Neural crest cell (in vitro differentiated cells): Measurements from ENCODE around the gene IGF2. TPM values are rescaled to one million over a fixed set of nuclear protein-coding genes. Genes with fewer than 3 reads are reported as not detected.

Experiments used
- DNase-seq: peaks from one replicate; pipeline ENCODE4 v3.0.0; 2021; ENCODE audit warnings: low read depth, mixed read lengths, low spot score
- H3K27ac Mint-ChIP-seq: one replicate; pipeline ENCODE4 v1.8.0; 2021; ENCODE audit warnings: mild to moderate bottlenecking, mixed read lengths; ENCODE audit not compliant: unreplicated experiment
- H3K27me3 Mint-ChIP-seq: 2 replicates; pipeline ENCODE4 v1.8.0; 2021; ENCODE audit warnings: low read depth, mild to moderate bottlenecking, mixed read lengths
- H3K36me3 Mint-ChIP-seq: 2 replicates; pipeline ENCODE4 v1.8.0; 2021; ENCODE audit warnings: low read depth, mild to moderate bottlenecking, mixed read lengths
- H3K4me1 Mint-ChIP-seq: 2 replicates; pipeline ENCODE4 v1.8.0; 2021; ENCODE audit warnings: mixed read lengths
- H3K4me3 Mint-ChIP-seq: one replicate; pipeline ENCODE4 v1.8.0; 2021; ENCODE audit warnings: mild to moderate bottlenecking, mixed read lengths
- H3K9me3 Mint-ChIP-seq: 2 replicates; pipeline ENCODE4 v1.8.0; 2021; ENCODE audit warnings: mixed read lengths
- CTCF ChIP-seq: fragments of 200-600 bp; sonication (generic); conservative IDR thresholded peaks from 2 replicates; pipeline ENCODE4 v1.5.0; 2021; ENCODE audit warnings: antibody characterized with exemption, mild to moderate bottlenecking
- total RNA-seq: library from RNA; stranded (reverse); gene quantifications from 2 replicates; pipeline ENCODE4 v1.2.1, GENCODE V29; 2021

The IGF2 gene
- total RNA-seq, 1 donor from 2014 or later = 20.1 TPM

DNA sequence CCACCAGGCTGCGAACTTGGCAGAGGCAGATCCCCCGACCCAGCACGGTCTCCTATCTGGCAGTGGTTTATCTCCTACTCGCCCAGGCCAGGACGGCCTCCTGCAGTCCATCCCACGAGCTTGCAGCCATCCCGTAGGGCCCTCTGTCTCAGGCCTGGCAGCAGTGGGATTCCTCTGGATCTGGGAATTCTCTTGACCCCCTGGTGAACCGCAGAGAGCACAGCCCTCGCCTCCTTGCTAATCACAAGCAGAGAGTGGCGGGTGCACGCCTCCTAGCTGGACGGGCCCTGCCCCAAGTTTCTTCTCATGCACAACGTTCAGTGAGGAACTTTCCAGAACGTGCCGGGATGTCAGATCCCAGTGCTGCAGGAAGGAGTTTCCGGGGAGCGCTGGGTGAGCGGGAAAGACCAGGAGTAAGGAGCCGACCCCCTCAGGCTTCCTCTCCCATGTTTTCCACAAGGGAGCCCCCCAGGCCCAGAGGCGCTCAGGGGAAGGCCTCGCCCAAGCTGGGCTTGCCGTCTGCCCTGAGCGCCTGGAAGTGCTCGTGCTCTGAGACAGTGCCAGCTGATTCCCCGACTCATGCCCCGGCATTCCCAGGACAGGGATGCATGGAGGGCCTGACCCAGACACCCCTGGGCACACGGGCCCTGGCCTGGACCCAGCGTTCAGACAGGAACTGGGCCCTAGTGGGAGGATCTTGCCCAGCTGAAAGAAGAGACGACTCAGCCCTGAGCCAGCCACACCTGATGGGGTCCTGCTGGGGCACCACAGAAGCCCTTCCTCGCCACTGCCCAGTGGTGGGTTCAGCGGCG lies 24.6 kb downstream of the IGF2 start:
- Mint-ChIP-seq H3K4me1 (no peaks in the 10 kb centered on the region), H3K9me3 (peaks cover 19% of the 10 kb centered on the region), H3K36me3 (peaks cover 6% of the 10 kb centered on the region), H3K27me3 (peaks cover 22% of the 10 kb centered on the region), H3K27ac (no peak overlapping the region), H3K4me3 (no peak overlapping the region)
- no peak for DNase-seq
- TF ChIP-seq CTCF = no peak

DNA sequence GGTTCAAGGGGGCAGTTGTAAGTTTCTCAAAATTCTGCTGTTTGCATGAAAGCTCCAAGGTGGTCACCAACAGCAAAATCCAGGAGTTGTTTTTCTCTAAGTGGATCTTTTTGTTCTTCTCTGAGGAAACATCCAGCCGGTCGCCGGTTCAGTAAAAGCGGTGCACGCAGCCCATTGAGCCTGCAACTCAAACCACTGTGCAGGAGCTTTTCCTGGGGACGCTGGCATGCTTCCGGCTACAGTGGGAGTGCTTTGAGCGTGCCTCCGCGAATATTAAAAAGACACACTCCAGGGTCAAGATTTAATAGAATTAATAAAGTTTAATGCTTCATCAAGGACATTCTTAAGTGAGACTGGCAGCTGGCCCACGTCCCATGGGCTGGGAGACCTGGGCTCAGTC lies 25.4 kb downstream of the IGF2 start:
- no peak overlapping the region for H3K27ac Mint-ChIP-seq
- TF ChIP-seq CTCF = no peak
- peaks cover 18% of the 10 kb centered on the region for H3K9me3 Mint-ChIP-seq
- peaks cover 18% of the 10 kb centered on the region for H3K27me3 Mint-ChIP-seq
- peaks cover 6% of the 10 kb centered on the region for H3K36me3 Mint-ChIP-seq
- no peak for DNase-seq
- no peaks in the 10 kb centered on the region for H3K4me1 Mint-ChIP-seq
- H3K4me3 Mint-ChIP-seq = no peak overlapping the region

- no peak for TF ChIP-seq CTCF
- Mint-ChIP-seq H3K27ac (no peak overlapping the region), H3K27me3 (no peaks in the 10 kb centered on the region), H3K4me3 (no peak overlapping the region), H3K4me1 (no peaks in the 10 kb centered on the region), H3K36me3 (no peaks in the 10 kb centered on the region), H3K9me3 (no peaks in the 10 kb centered on the region)
- no peak for DNase-seq
These were observed 28.7 kb downstream of the IGF2 start for GRCh38 chr11:2110521-2110920.

DNA sequence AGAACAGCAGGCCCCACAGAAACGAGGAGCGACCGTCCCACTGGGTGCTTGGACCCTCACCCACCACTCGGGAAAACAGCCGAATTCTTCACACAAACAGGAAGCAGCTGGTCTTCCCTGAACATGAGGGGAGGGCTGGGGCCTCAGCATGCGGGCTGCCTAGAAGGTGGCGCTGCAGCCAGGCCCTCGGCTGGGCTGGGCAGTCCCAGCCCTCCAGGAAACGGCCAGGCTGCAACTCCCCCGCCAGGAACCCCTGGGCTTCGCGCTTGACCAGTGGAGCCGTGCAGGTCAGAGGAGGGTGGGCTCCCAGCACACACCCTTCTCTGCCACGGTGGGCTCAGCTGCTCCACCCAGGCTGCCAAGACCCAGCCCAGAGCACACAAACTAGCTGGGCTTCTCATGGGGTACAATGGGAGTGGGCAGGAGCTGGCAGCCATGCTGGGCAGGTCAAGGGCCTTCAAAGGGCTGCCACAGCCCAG lies 29.6 kb downstream of the IGF2 start:
- Mint-ChIP-seq H3K27me3 (no peaks in the 10 kb centered on the region), H3K36me3 (no peaks in the 10 kb centered on the region), H3K9me3 (no peaks in the 10 kb centered on the region), H3K4me1 (no peaks in the 10 kb centered on the region), H3K27ac (peak overlapping the region; percentile 62), H3K4me3 (no peak overlapping the region)
- DNase-seq = no peak
- TF ChIP-seq CTCF = no peak

DNA sequence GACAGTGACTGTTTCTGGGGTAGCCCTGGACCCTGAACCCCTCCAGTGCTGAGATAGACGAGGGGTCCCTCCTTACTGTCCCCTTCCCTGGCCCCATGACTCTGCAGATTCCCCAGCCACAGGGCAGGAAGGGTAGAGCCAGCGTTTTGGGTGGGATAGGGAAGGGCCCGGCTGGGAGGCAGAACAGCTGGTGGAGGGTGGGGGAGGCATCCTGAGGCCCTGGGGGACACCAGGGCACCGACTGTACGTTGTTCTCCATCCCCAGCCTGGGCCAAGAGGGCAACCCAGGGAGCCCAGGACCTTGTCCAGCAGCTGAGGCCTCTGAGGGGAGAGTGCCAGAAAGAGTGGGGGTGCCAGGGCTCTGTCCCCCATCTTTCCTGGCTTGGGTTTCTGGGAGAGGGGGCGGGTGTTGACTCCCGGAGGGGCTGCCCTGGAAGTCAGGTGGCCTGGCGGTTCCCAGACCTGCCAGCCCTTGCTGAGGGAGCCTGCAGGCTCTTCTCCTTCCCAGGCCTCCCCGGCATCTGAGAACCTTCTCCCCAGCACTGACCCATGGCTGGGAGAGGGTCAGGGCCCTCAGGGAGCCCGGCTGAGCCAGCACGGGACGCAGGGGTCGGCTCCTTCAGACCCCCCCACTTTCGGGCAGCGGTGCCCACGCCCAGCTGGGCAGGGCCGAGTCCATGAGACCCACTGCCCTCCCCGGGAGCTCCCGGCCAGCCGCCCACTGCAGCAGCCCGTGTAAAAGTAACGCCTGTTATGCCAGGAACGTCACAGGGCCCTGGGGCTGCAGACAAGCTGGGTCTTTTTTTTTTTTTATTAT lies 30.3 kb downstream of the IGF2 start:
- H3K4me1 Mint-ChIP-seq = no peaks in the 10 kb centered on the region

More for the DNA sequence above, 30.3 kb downstream of the IGF2 start:
- Mint-ChIP-seq H3K27ac (no peak overlapping the region), H3K9me3 (no peaks in the 10 kb centered on the region), H3K27me3 (no peaks in the 10 kb centered on the region), H3K36me3 (no peaks in the 10 kb centered on the region), H3K4me3 (no peak overlapping the region)
- DNase-seq = no peak
- TF ChIP-seq CTCF = no peak
